IPS-NIHi7 (cell line): ENCODE results near the gene PLCB4.

Source experiments
- DNase-seq: peaks from one replicate; pipeline ENCODE4 v3.0.0; 2012; ENCODE audit warnings: mixed read lengths; ENCODE audit errors: extremely low spot score

The PLCB4 gene

GRCh38 chr20:9179193-9179802 is 110.4 kb downstream of the PLCB4 start:
- no peak for DNase-seq

GRCh38 chr20:9179867-9180266 is 111.0 kb downstream of the PLCB4 start:
- no peak for DNase-seq

- DNase-seq = no peak
Observed at GRCh38 chr20:9180481-9181257, 111.8 kb downstream of the PLCB4 start.

- peak; percentile 28 for DNase-seq
Observed at GRCh38 chr20:9185511-9185910, 116.6 kb downstream of the PLCB4 start.

- DNase-seq = no peak
Observed at GRCh38 chr20:9186396-9186795, 117.5 kb downstream of the PLCB4 start.

GRCh38 chr20:9195031-9195430 is 126.1 kb downstream of the PLCB4 start:
- DNase-seq = no peak

- no peak for DNase-seq
Observed at GRCh38 chr20:9196110-9196509, 127.2 kb downstream of the PLCB4 start.

- no peak for DNase-seq
Observed at GRCh38 chr20:9198460-9198859, 129.6 kb downstream of the PLCB4 start.

- no peak for DNase-seq
Observed at GRCh38 chr20:9200196-9200595, 131.3 kb downstream of the PLCB4 start.

- DNase-seq = no peak
Observed at GRCh38 chr20:9200620-9201019, 131.7 kb downstream of the PLCB4 start.

- no peak for DNase-seq
Observed at GRCh38 chr20:9202420-9203080, 133.7 kb downstream of the PLCB4 start.

GRCh38 chr20:9203081-9203447 is 134.2 kb downstream of the PLCB4 start:
- DNase-seq = no peak

- no peak for DNase-seq
Observed at GRCh38 chr20:9204979-9205378, 136.1 kb downstream of the PLCB4 start.

GRCh38 chr20:9206486-9206885 is 137.6 kb downstream of the PLCB4 start:
- no peak for DNase-seq

- no peak for DNase-seq
Observed at GRCh38 chr20:9207253-9207652, 138.4 kb downstream of the PLCB4 start.

GRCh38 chr20:9210356-9210755 is 141.5 kb downstream of the PLCB4 start:
- DNase-seq = no peak

GRCh38 chr20:9211016-9211760 is 142.3 kb downstream of the PLCB4 start:
- DNase-seq = no peak

- no peak for DNase-seq
Observed at GRCh38 chr20:9212735-9213134, 143.8 kb downstream of the PLCB4 start.

GRCh38 chr20:9214685-9215084 is 145.8 kb downstream of the PLCB4 start:
- DNase-seq = no peak

- DNase-seq = no peak
Observed at GRCh38 chr20:9215539-9215938, 146.7 kb downstream of the PLCB4 start.

GRCh38 chr20:9218531-9218961 is 149.7 kb downstream of the PLCB4 start:
- no peak for DNase-seq

- DNase-seq = no peak
Observed at GRCh38 chr20:9220874-9221547, 152.1 kb downstream of the PLCB4 start.
